ENCODE data around the gene SUPT6H.

The SUPT6H gene

GRCh38 chr17:28702026-28702751 is 40.2 kb downstream of the SUPT6H start:
- no peak for DNase-seq (ENCODE audit: low read depth)

- DNase-seq (ENCODE audit: low read depth): no peak
Measured at GRCh38 chr17:28702752-28703150, 40.7 kb downstream of the SUPT6H start.

GRCh38 chr17:28703552-28704218 is 41.7 kb downstream of the SUPT6H start:
- DNase-seq (ENCODE audit: low read depth): no peak

- no peak for DNase-seq (ENCODE audit: low read depth)
Measured at GRCh38 chr17:28704219-28704858, 42.3 kb downstream of the SUPT6H start.

- no peak for DNase-seq (ENCODE audit: low read depth)
Measured at GRCh38 chr17:28705074-28705659, 43.2 kb downstream of the SUPT6H start.

GRCh38 chr17:28705728-28706334 is 43.8 kb downstream of the SUPT6H start:
- no peak for DNase-seq (ENCODE audit: low read depth)

GRCh38 chr17:28706471-28707338 is 44.7 kb downstream of the SUPT6H start:
- DNase-seq (ENCODE audit: low read depth): no peak

GRCh38 chr17:28707339-28707720 is 45.3 kb downstream of the SUPT6H start:
- no peak for DNase-seq (ENCODE audit: low read depth)

- DNase-seq (ENCODE audit: low read depth): peak; percentile 82
Measured at GRCh38 chr17:28710861-28711722, 49.1 kb downstream of the SUPT6H start.

- DNase-seq (ENCODE audit: low read depth): no peak
Measured at GRCh38 chr17:28711723-28712031, 49.7 kb downstream of the SUPT6H start, which contains the start of gene PROCA1. Gene PROCA1, minus strand, starts transcription at chr17:28711888. Its CDS starts 228 bp downstream, at chr17:28711660.

- DNase-seq (ENCODE audit: low read depth): peak; percentile 43
Measured at GRCh38 chr17:28712032-28712704, 50.2 kb downstream of the SUPT6H start.

- no peak for DNase-seq (ENCODE audit: low read depth)
Measured at GRCh38 chr17:28712705-28713415, 50.9 kb downstream of the SUPT6H start.

- DNase-seq (ENCODE audit: low read depth): no peak
Measured at GRCh38 chr17:28714281-28714680, 52.3 kb downstream of the SUPT6H start.

GRCh38 chr17:28715217-28715616 is 53.2 kb downstream of the SUPT6H start:
- DNase-seq (ENCODE audit: low read depth): no peak

GRCh38 chr17:28716740-28717577 is 55.0 kb downstream of the SUPT6H start:
- DNase-seq (ENCODE audit: low read depth): no peak

- DNase-seq (ENCODE audit: low read depth): no peak
Measured at GRCh38 chr17:28717578-28718332, 55.8 kb downstream of the SUPT6H start, which contains the start of gene RAB34. Gene RAB34, minus strand, starts transcription at chr17:28717868. Its CDS starts 602 bp downstream, at chr17:28717266.

- no peak for DNase-seq (ENCODE audit: low read depth)
Measured at GRCh38 chr17:28718333-28719020, 56.5 kb downstream of the SUPT6H start.
